ENCODE data around the gene TIGD2.

The TIGD2 gene

GRCh38 chr4:89109841-89110540, 1.3 kb upstream of the TIGD2 start:
- Histone ChIP-seq H3K4me3 (ENCODE audit: low read length, poor library complexity, severe bottlenecking) (peak overlapping the region; percentile 86), H3F3A (ENCODE audit: low read depth) (no peaks in the 10 kb centered on the region), H3K9me2 (replicated peaks; ENCODE audit: low read depth, low read length) (no peaks in the 10 kb centered on the region), H3K9me3 (ENCODE audit: insufficient read depth, low read depth, low read length) (no peaks in the 10 kb centered on the region), H3K79me2 (ENCODE audit: insufficient read depth, low read length) (peaks cover 25% of the 10 kb centered on the region), H3K27me3 (ENCODE audit: insufficient read depth, low read length, poor library complexity, severe bottlenecking) (peaks cover 5% of the 10 kb centered on the region), H4K20me1 (ENCODE audit: insufficient read depth, low read length, poor library complexity, severe bottlenecking) (peaks cover 2% of the 10 kb centered on the region), H2AFZ (ENCODE audit: low read length) (peak overlapping the region; percentile 98), H3K4me1 (ENCODE audit: insufficient read depth, low read length, poor library complexity, severe bottlenecking) (peaks cover 17% of the 10 kb centered on the region), H3K4me2 (ENCODE audit: low read depth, low read length, poor library complexity, severe bottlenecking) (peak overlapping the region; percentile 88), H3K36me3 (ENCODE audit: insufficient read depth, low read length) (no peaks in the 10 kb centered on the region), H3K9ac (ENCODE audit: low read depth, low read length, poor library complexity, severe bottlenecking) (no peak overlapping the region)
- TF ChIP-seq EZH2phosphoT487 (IDR thresholded peaks at IDR 0.05; ENCODE audit: borderline replicate concordance) (no peak), CTCF (conservative IDR thresholded peaks at IDR 0.05; ENCODE audit: low read length) (no peak)

- peaks cover 25% of the 10 kb centered on the region for H3K79me2 ChIP-seq (ENCODE audit: insufficient read depth, low read length)
- no peak for TF ChIP-seq EZH2phosphoT487 (IDR thresholded peaks at IDR 0.05; ENCODE audit: borderline replicate concordance)
- TF ChIP-seq CTCF (conservative IDR thresholded peaks at IDR 0.05; ENCODE audit: low read length): no peak
- H3K9me2 ChIP-seq (replicated peaks; ENCODE audit: low read depth, low read length): no peaks in the 10 kb centered on the region
- peaks cover 5% of the 10 kb centered on the region for H3K27me3 ChIP-seq (ENCODE audit: insufficient read depth, low read length, poor library complexity, severe bottlenecking)
- H3K36me3 ChIP-seq (ENCODE audit: insufficient read depth, low read length): no peaks in the 10 kb centered on the region
- peaks cover 6% of the 10 kb centered on the region for H4K20me1 ChIP-seq (ENCODE audit: insufficient read depth, low read length, poor library complexity, severe bottlenecking)
- peak overlapping the region; percentile 98 for H2AFZ ChIP-seq (ENCODE audit: low read length)
- peak overlapping the region; percentile 86 for H3K4me3 ChIP-seq (ENCODE audit: low read length, poor library complexity, severe bottlenecking)
- H3K4me1 ChIP-seq (ENCODE audit: insufficient read depth, low read length, poor library complexity, severe bottlenecking): peaks cover 17% of the 10 kb centered on the region
- no peaks in the 10 kb centered on the region for H3F3A ChIP-seq (ENCODE audit: low read depth)
- peak overlapping the region; percentile 88 for H3K4me2 ChIP-seq (ENCODE audit: low read depth, low read length, poor library complexity, severe bottlenecking)
- H3K9me3 ChIP-seq (ENCODE audit: insufficient read depth, low read depth, low read length): no peaks in the 10 kb centered on the region
- peak overlapping the region; percentile 87 for H3K9ac ChIP-seq (ENCODE audit: low read depth, low read length, poor library complexity, severe bottlenecking)
Observed at GRCh38 chr4:89110541-89110985, 770 bp upstream of the TIGD2 start.

- no peaks in the 10 kb centered on the region for H3K9me3 ChIP-seq (ENCODE audit: insufficient read depth, low read depth, low read length)
- peaks cover 5% of the 10 kb centered on the region for H3K27me3 ChIP-seq (ENCODE audit: insufficient read depth, low read length, poor library complexity, severe bottlenecking)
- peaks cover 17% of the 10 kb centered on the region for H3K4me1 ChIP-seq (ENCODE audit: insufficient read depth, low read length, poor library complexity, severe bottlenecking)
- no peaks in the 10 kb centered on the region for H3K9me2 ChIP-seq (replicated peaks; ENCODE audit: low read depth, low read length)
- H3K36me3 ChIP-seq (ENCODE audit: insufficient read depth, low read length): no peaks in the 10 kb centered on the region
- peak overlapping the region; percentile 86 for H3K4me3 ChIP-seq (ENCODE audit: low read length, poor library complexity, severe bottlenecking)
- H3F3A ChIP-seq (ENCODE audit: low read depth): no peaks in the 10 kb centered on the region
- peak overlapping the region; percentile 94 for H3K4me2 ChIP-seq (ENCODE audit: low read depth, low read length, poor library complexity, severe bottlenecking)
- peak overlapping the region; percentile 89 for H2AFZ ChIP-seq (ENCODE audit: low read length)
- peaks cover 25% of the 10 kb centered on the region for H3K79me2 ChIP-seq (ENCODE audit: insufficient read depth, low read length)
- H4K20me1 ChIP-seq (ENCODE audit: insufficient read depth, low read length, poor library complexity, severe bottlenecking): peaks cover 6% of the 10 kb centered on the region
- no peak for TF ChIP-seq EZH2phosphoT487 (IDR thresholded peaks at IDR 0.05; ENCODE audit: borderline replicate concordance)
- TF ChIP-seq CTCF (conservative IDR thresholded peaks at IDR 0.05; ENCODE audit: low read length): no peak
- H3K9ac ChIP-seq (ENCODE audit: low read depth, low read length, poor library complexity, severe bottlenecking): peak overlapping the region; percentile 87
Observed at GRCh38 chr4:89111833-89112563, 665 bp downstream of the TIGD2 start.

Measured in Loucy (cell line).